GDM1 (cell line): ENCODE data around the gene MAPKBP1.

ENCODE experiments used
- DNase-seq: peaks from one replicate; lab custom pipeline; 2025; lab: John Stamatoyannopoulos, UW

MAPKBP1 gene

GRCh38 chr15:41806291-41807181 is 32.3 kb downstream of the MAPKBP1 start:
- no peak for DNase-seq

DNA sequence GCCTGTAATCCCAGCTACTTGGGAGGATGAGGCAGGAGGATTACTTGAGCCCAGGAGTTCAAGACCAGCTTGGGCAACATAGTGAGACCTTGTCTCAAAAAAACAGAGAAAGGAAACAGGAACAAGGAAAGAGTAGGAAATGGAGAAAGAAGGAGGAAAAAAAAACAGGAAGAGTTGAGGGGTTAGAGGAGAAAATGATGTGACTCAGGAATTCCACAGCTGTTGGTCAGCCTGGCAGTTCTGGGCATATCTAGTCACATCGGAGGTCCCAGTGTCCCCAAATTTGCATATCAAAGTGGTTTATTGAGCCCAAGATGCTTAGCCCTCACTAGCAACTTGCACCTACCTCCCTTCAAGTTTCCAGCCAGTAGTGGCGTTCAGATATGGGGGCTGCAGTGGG is 34.8 kb downstream of the MAPKBP1 start:
- no peak for DNase-seq

DNA sequence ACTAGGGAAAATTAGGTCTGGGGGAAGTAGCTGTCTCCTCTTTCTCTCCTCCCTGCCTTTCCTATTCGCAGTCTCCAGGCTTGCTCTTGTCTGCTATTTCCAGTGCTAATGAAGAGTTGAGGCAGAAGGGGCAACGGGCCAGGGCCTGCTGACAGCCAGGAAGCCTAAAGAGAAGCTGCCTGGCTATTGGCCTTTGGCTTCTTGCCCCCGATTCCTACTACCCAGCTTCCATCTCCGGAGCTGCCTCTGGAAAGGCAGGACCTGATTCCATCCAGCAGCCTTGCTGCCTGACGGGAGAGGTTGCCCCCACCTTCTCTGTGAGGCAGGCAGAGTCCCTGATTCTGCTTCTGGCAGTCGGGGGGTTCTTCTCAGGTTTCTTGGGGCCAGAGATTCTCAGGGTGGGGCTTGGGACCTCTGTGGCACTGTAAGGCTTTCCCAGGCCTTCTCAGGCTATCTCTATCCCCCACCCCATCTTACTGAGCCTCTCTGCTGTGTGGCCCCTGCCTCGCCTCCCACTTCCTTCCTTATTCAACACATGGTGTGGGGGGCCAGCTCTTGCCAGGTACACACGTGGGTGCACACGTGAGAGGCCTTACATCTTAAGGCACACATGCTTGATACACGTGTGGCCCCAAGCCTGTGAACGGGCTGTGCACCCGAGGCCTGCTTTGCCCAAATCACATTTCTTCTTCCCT is 35.4 kb downstream of the MAPKBP1 start:
- no peak for DNase-seq

DNA sequence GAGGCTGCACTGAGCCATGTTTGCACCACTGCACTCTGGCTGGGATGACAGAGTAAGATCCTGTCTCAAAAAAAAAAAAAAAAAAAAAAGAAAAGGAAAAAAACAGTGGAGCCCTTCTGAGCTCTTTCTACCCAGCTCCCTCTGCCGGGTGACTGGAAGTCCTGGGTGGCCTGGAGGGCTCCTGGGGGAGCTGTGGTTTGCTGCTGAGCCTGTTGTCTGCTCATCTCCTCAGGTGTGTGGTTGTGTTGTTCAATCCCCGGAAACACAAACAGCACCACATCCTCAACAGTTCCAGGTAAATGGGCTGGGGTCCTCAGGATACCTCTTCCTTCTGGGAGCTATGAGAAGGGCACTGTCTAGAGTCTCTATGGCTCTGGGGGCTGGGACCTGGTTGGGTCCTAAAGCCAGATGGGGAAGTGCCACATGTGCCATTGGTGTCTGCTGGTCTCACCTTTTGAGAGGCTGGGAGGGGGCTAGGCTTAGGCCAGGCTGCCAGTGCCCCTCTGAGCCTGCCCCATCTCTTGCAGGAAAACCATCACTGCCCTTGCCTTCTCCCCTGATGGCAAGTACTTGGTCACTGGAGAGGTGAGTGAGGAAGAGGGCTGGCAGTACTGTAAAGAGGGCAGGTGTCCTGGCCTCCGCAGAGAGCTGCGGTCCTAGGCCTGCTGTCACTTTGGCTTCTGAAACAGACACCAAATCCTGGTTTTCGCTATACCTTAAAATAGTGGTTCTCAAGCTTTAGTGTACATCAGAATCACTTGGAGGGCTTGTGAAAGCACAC is 36.6 kb downstream of the MAPKBP1 start:
- no peak for DNase-seq

DNA sequence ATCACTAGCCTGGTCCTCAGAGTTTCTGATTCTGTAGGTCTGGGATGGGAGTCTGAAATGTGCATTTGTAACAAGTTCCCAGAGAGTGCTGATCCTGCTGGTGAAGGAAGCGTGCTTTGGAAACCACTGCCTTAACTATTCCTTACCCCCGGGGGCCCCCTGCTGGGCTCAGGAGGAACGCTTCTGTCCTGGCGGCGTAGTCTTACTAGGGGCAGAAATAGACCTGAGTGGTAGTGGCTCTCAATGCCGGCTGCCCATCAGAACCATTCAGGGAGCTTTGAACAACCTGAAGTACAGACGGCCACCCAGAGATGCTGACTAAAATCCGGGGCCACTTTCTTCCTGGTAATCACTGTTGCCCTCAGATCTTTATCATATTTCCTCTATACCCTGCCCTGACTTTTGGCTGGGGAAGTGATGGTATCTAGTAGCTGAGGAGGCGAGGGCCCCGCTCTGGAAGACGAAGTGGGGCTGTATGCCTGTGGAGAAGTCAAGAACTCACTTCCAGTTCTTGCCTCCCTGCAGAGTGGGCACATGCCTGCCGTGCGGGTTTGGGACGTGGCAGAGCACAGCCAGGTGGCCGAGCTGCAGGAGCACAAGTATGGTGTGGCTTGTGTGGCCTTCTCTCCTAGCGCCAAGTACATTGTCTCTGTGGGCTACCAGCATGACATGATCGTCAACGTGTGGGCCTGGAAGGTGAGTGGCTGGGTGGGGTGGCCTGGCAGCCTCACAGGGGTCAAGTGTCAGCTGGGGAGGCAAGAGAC is 37.3 kb downstream of the MAPKBP1 start:
- DNase-seq, result peak; percentile 54

DNA sequence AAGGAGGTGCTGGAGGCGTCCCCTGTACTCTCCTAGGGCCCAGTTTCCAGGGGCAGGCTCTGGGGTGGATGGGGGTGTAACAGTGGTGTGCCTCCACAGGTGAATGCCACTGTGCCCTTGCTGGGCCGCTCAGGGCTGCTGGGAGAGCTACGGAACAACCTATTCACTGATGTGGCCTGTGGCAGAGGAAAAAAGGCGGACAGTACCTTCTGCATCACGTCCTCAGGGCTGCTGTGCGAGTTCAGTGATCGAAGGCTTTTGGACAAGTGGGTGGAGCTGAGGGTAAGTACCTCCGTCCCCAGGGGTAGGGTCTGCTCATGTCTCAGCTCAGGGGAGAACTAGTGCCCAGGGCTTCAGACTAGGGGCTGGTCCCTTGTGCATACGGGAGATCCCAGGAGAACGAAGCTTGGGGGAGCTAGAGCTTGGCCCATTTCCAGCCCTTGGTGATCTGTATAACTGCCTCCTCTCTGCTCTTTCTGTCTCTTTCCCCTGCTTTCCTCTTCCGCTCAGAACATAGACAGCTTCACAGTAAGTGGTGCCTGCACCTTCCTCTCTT is 38.6 kb downstream of the MAPKBP1 start:
- DNase-seq, result no peak

DNA sequence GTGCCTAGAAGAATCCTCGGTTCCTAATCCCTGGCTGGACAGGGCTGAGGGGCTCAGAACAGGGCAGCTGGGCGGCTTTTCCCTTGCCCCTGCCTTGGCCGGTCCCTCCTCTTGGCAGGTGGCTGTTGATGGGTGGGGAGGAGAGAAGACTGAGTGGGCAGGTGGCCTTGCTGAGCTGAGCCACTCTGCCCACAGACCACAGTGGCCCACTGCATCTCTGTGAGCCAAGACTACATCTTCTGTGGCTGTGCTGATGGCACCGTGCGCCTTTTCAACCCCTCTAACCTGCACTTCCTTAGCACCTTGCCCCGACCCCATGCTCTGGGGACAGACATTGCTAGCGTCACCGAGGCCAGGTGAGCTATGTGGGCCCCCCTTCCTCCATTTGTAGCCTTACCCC is 39.1 kb downstream of the MAPKBP1 start:
- no peak for DNase-seq

DNA sequence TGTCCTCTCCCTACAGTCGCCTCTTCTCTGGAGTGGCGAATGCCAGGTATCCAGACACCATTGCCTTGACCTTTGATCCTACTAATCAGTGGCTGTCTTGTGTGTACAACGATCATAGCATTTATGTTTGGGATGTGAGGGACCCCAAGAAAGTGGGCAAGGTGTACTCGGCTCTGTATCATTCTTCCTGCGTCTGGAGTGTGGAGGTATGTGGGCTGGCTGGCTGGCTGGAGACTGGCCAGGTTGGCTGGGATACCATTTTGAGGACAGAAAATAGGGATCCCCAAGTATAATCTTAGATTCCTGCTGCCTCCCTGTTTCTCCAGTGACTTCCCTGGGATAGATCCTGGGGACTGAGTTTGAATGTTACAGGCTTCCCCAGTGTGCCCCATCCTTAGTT is 40.2 kb downstream of the MAPKBP1 start:
- DNase-seq, result no peak

- DNase-seq, result no peak
Measured at GRCh38 chr15:41816788-41817187, 42.5 kb downstream of the MAPKBP1 start.

DNA sequence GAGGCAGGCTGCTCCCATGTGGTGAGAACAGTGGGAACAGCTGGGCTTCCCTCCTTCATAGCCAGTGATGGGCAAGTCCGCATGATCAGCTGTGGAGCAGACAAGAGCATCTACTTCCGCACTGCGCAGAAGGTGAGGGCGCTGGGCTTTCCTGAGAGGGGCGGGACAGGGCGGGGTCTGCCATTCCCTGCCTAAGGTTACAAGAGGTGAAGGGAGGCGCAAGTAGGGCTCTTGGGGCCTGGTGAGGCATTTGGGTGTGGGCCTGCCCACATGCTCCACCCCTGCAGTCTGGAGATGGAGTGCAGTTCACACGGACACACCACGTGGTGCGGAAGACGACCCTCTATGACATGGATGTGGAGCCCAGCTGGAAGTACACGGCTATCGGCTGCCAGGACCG is 43.0 kb downstream of the MAPKBP1 start:
- DNase-seq, result no peak

DNA sequence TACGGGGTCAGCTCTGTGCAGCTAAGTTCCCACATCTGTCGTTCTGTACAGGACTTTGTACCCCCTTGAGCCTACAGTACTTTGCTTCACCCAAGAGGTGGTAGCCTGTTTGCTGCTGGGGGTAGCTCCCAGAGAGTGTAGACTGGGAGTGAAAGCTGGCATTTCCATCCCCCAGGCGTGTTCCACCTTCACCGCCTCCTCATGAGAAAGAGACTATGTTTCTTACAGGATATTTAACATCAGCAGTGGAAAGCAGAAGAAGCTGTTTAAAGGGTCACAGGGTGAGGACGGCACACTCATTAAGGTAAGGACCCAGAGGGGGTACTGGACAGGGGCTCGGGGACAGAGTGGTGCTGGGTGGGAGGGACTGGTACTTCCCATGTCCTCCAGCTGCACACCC is 43.5 kb downstream of the MAPKBP1 start:
- no peak for DNase-seq

DNA sequence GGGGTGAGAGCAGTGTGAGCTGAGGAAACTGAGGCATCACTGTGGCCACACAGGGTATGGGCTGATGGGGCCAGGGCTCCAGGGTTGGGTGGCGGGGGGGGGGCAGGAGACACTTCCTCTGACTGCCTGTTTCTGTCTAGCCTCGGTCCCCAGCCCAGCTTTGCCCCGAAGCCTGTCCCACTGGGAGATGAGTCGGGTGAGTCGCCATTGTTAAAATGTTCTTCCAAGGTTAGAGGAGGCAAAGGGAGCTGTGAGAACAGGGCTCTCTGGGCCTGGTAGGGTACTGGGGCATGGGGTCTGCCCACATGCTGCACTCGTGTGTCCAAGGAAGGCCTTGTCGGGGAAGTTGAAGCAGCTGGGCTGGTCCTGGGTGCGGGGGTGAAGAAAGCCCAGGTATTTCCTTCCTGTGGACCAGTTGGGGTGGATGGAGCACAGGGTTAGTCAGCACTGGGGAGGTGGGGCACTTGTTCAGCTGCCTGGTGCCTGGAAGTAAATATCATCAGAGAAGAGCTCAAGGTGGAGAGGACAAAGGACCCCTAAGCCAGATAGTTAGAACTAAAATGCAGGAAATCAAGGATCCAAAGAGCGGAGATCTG is 45.3 kb downstream of the MAPKBP1 start:
- no peak for DNase-seq

- DNase-seq, result no peak
Measured at GRCh38 chr15:41820791-41821423, 46.6 kb downstream of the MAPKBP1 start.

DNA sequence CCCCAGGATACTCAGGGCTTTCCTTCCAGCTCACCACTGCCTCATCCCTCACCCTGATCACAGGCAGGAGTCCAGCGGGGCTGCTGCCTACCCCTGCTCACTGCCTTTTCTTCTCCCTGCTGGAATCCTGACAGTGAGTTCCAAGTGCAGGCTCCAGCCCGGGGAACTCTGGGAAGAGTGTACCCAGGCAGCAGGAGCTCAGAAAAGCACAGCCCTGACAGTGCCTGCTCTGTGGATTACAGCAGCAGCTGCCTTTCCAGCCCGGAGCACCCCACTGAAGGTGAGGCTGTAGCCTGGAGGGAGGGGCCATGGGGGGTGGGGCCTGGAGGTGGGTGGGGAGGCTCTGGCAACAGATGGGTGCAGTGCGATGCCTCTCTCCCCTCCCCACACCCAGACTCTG is 47.5 kb downstream of the MAPKBP1 start:
- no peak for DNase-seq

GRCh38 chr15:41822471-41822870 is 48.2 kb downstream of the MAPKBP1 start:
- DNase-seq, result no peak

- DNase-seq, result no peak
Measured at GRCh38 chr15:41822957-41823356, 48.7 kb downstream of the MAPKBP1 start.

DNA sequence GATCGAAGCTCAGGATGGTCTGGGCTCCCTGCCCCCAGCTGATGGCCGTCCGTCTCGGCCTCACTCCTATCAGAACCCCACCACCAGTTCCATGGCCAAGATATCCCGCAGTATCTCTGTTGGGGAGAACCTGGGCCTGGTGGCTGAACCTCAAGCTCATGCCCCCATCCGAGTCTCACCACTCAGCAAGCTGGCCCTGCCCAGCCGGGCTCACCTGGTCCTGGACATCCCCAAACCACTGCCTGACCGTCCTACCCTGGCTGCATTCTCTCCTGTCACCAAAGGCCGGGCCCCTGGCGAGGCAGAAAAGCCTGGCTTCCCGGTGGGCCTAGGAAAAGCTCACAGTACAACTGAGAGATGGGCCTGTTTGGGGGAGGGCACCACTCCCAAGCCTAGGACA is 49.2 kb downstream of the MAPKBP1 start:
- DNase-seq, result no peak

GRCh38 chr15:41824062-41824745 is 49.9 kb downstream of the MAPKBP1 start:
- DNase-seq, result no peak

GRCh38 chr15:41825145-41825544 is 50.9 kb downstream of the MAPKBP1 start:
- DNase-seq, result no peak
